ENCODE data around the gene YIF1A. TPM values are rescaled to one million over a fixed set of nuclear protein-coding genes. Genes with fewer than 3 reads are reported as not detected.
"Not testable (repeated sequence)": the region's sequence is repeated elsewhere in the genome, so short reads cannot be mapped to it uniquely, and the experiment has no call there.

The YIF1A gene
- total RNA-seq, 1 donor from 2014 or later: 53.0 TPM

- intact Hi-C loops (cut with micrococcal nuclease): loop anchor here (10.0 kb wide), 1 partner anchor 573 kb away; the partner anchor contains the start of gene KAT5
Measured at GRCh38 chr11:66287211-66287888, 1.6 kb downstream of the YIF1A start.

- intact Hi-C loops (cut with micrococcal nuclease): loop anchor here (10.0 kb wide), 1 partner anchor 572 kb away; the partner anchor contains the start of gene KAT5
Measured at GRCh38 chr11:66286699-66287098, 2.2 kb downstream of the YIF1A start.

- intact Hi-C loops (cut with micrococcal nuclease): loop anchor here (10.0 kb wide), 1 partner anchor 571 kb away; the partner anchor contains the start of gene KAT5
Measured at GRCh38 chr11:66285250-66285947, 3.5 kb downstream of the YIF1A start.

- intact Hi-C loops (cut with micrococcal nuclease): loop anchor here (10.0 kb wide), 1 partner anchor 570 kb away; the partner anchor contains the start of gene KAT5
Measured at GRCh38 chr11:66284526-66285078, 4.3 kb downstream of the YIF1A start.

- intact Hi-C loops (cut with micrococcal nuclease): loop anchor here (10.0 kb wide), 1 partner anchor 569 kb away; the partner anchor contains the start of gene KAT5
Measured at GRCh38 chr11:66283461-66284105, 5.4 kb downstream of the YIF1A start.

GRCh38 chr11:66282468-66283455 is 6.2 kb downstream of the YIF1A start:
- intact Hi-C loops (cut with micrococcal nuclease): loop anchor here (1.0 to 10.0 kb wide), 3 partner anchors 14 to 568 kb away; partner anchors contain the start of genes KAT5 and RAB1B

- intact Hi-C loops (cut with micrococcal nuclease): loop anchor here (1.0 to 10.0 kb wide), 3 partner anchors 14 to 567 kb away; partner anchors contain the start of genes KAT5 and RAB1B
Measured at GRCh38 chr11:66281776-66282467, 7.0 kb downstream of the YIF1A start.

GRCh38 chr11:66281001-66281400 is 7.9 kb downstream of the YIF1A start:
- intact Hi-C loops (cut with micrococcal nuclease): loop anchor here (10.0 kb wide), 1 partner anchor 566 kb away; the partner anchor contains the start of gene KAT5

GRCh38 chr11:66280428-66280827 is 8.5 kb downstream of the YIF1A start:
- intact Hi-C loops (cut with micrococcal nuclease): loop anchor here (10.0 kb wide), 1 partner anchor 566 kb away; the partner anchor contains the start of gene KAT5

GRCh38 chr11:66279092-66279734 is 9.7 kb downstream of the YIF1A start:
- intact Hi-C loops (cut with micrococcal nuclease): no loop called here

- intact Hi-C loops (cut with micrococcal nuclease): no loop called here
Measured at GRCh38 chr11:66278363-66279091, 10.4 kb downstream of the YIF1A start.

- intact Hi-C loops (cut with micrococcal nuclease): no loop called here
Measured at GRCh38 chr11:66277471-66278362, 11.2 kb downstream of the YIF1A start, which contains the start of gene CNIH2. Gene CNIH2 (plus strand): TSS chr11:66278175. CDS start chr11:66278457, 282 bp downstream.

- intact Hi-C loops (cut with micrococcal nuclease): not testable (repeated sequence)
Measured at GRCh38 chr11:66277064-66277463, 11.9 kb downstream of the YIF1A start.

GRCh38 chr11:66276619-66277018 is 12.3 kb downstream of the YIF1A start:
- intact Hi-C loops (cut with micrococcal nuclease): not testable (repeated sequence)

GRCh38 chr11:66275984-66276612 is 12.8 kb downstream of the YIF1A start:
- intact Hi-C loops (cut with micrococcal nuclease): no loop called here

GRCh38 chr11:66275396-66275795 is 13.5 kb downstream of the YIF1A start:
- intact Hi-C loops (cut with micrococcal nuclease): no loop called here

- intact Hi-C loops (cut with micrococcal nuclease): no loop called here
Measured at GRCh38 chr11:66274219-66274618, 14.7 kb downstream of the YIF1A start.
